Trophoblast cell (in vitro differentiated cells and primary cell): ENCODE data around the gene PANX1.

ENCODE experiments used
- DNase-seq, 2 donors: peaks; one replicate each; pipeline ENCODE4 v3.0.0-alpha.2; 2016
- H2AFZ ChIP-seq: 2 replicates; pipeline ENCODE4 v1.6.1; 2013; ENCODE audit warnings: low read length, moderate library complexity, mild to moderate bottlenecking; ENCODE audit not compliant: insufficient read depth, poor library complexity
- H2AK5ac ChIP-seq: 2 replicates; pipeline ENCODE4 v1.6.1; 2013; ENCODE audit warnings: mild to moderate bottlenecking, low read length
- H2BK120ac ChIP-seq: 2 replicates; pipeline ENCODE4 v1.6.1; 2013; ENCODE audit warnings: low read length, mild to moderate bottlenecking, moderate library complexity; ENCODE audit not compliant: insufficient read depth, poor library complexity
- H2BK12ac ChIP-seq: 2 replicates; pipeline ENCODE4 v1.6.1; 2013; ENCODE audit warnings: mild to moderate bottlenecking, low read length, moderate library complexity
- H2BK5ac ChIP-seq: 2 replicates; pipeline ENCODE4 v1.6.1; 2013; ENCODE audit warnings: low read length, low read depth, moderate library complexity, mild to moderate bottlenecking; ENCODE audit not compliant: poor library complexity
- H3K14ac ChIP-seq: 2 replicates; pipeline ENCODE4 v1.6.1; 2013; ENCODE audit warnings: mild to moderate bottlenecking, low read length
- H3K18ac ChIP-seq: 2 replicates; pipeline ENCODE4 v1.6.1; 2013; ENCODE audit warnings: mild to moderate bottlenecking, low read length
- H3K23ac ChIP-seq: 2 replicates; pipeline ENCODE4 v1.6.1; 2013; ENCODE audit warnings: low read length
- H3K27ac ChIP-seq: 2 replicates; pipeline ENCODE4 v1.5.1; 2013; ENCODE audit warnings: low read depth, mild to moderate bottlenecking, inconsistent platforms, low read length, moderate library complexity
- H3K27me3 ChIP-seq: 2 replicates; pipeline ENCODE4 v1.6.1; 2013; ENCODE audit warnings: inconsistent platforms, mild to moderate bottlenecking, low read length, moderate library complexity; ENCODE audit not compliant: insufficient read depth
- H3K36me3 ChIP-seq, 2 experiments: 1 replicate in 1 of 2; 2 replicates in 1 of 2; pipeline ENCODE4 v1.6.1; 2013; ENCODE audit warnings: low read length in 2 of 2, mild to moderate bottlenecking in 2 of 2, moderate library complexity in 1 of 2; ENCODE audit not compliant: insufficient read depth in 2 of 2, control insufficient read depth in 1 of 2
- H3K4ac ChIP-seq: 2 replicates; pipeline ENCODE4 v1.6.1; 2013; ENCODE audit warnings: low read depth, mild to moderate bottlenecking, low read length, moderate library complexity
- H3K4me1 ChIP-seq, 2 experiments: 1 replicate in 1 of 2; 2 replicates in 1 of 2; pipeline ENCODE4 v1.6.1; 2013; ENCODE audit warnings: low read length in 2 of 2, mild to moderate bottlenecking in 2 of 2, moderate library complexity in 1 of 2; ENCODE audit not compliant: insufficient read depth in 2 of 2, control insufficient read depth in 1 of 2
- H3K4me2 ChIP-seq: 2 replicates; pipeline ENCODE4 v1.6.1; 2013; ENCODE audit warnings: inconsistent platforms, mild to moderate bottlenecking, low read length, moderate library complexity
- H3K4me3 ChIP-seq: 2 replicates; pipeline ENCODE4 v1.5.1; 2013; ENCODE audit warnings: mild to moderate bottlenecking, low read depth, low read length, inconsistent platforms
- H3K79me1 ChIP-seq: one replicate; pipeline ENCODE4 v1.6.1; 2013; ENCODE audit warnings: low read length
- H3K79me2 ChIP-seq: 2 replicates; pipeline ENCODE4 v1.6.1; 2013; ENCODE audit warnings: low read length, mild to moderate bottlenecking; ENCODE audit not compliant: control insufficient read depth, insufficient read depth, poor library complexity
- H3K9ac ChIP-seq: 2 replicates; pipeline ENCODE4 v1.6.1; 2013; ENCODE audit warnings: mild to moderate bottlenecking, low read length
- H3K9me3 ChIP-seq: 2 replicates; pipeline ENCODE4 v1.6.1; 2013; ENCODE audit warnings: low read depth, mild to moderate bottlenecking, control low read depth, inconsistent platforms, low read length; ENCODE audit not compliant: insufficient read depth
- H4K12ac ChIP-seq: 2 replicates; pipeline ENCODE4 v1.6.1; 2013; ENCODE audit warnings: low read depth, mild to moderate bottlenecking, low read length, moderate library complexity
- H4K8ac ChIP-seq: 2 replicates; pipeline ENCODE4 v1.6.1; 2013; ENCODE audit warnings: low read depth, mild to moderate bottlenecking, low read length, moderate library complexity
- H4K91ac ChIP-seq: one replicate; pipeline ENCODE4 v1.6.1; 2013; ENCODE audit warnings: low read depth, mild to moderate bottlenecking, low read length, moderate library complexity
- WGBS: extraction: QIAGEN DNeasy Blood & Tissue Kit; methylation state at CpG from one replicate; pipeline ENCODE4 v1.1.7; 2013; ENCODE audit warnings: missing lambda C conversion rate; ENCODE audit not compliant: insufficient read length, insufficient coverage; ENCODE audit errors: extremely low coverage; 5-methylcytosine and 5-hydroxymethylcytosine counted together

PANX1 gene

DNA sequence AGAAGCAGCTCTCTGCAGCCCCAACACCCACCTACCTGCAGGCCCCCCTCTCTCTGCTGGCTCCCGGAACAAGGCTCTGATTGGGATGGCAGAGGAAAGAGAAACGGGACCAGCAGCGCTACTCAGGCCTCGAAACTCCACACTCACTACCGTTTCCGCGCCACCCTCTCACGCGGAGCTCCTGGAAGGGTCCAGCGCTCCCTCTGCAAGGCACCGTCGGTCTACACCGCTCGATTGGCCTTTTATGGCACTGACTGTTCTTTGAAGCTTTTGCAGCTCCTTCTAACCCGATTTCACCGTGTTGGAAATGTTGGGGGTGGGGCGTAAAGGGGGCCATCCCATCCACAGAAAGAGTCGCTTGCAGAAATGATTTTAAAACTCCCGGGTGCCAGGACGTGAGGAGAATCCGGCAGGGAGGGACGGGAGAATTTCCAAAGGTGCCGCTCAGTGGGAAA is 323 bp upstream of the PANX1 start:
- Histone ChIP-seq H3K4me1 (peaks cover 0 to 10% of the 10 kb centered on the region in 2 experiments), H2AK5ac (no peak overlapping the region), H4K91ac (peak overlapping the region; percentile 82), H2BK5ac (peak overlapping the region; percentile 73), H3K9me3 (no peaks in the 10 kb centered on the region), H3K14ac (peak overlapping the region; percentile 94), H3K27ac (peak overlapping the region; percentile 40), H3K4ac (peak overlapping the region; percentile 61), H3K79me1 (peaks cover 12% of the 10 kb centered on the region), H3K9ac (peak overlapping the region; percentile 63), H3K27me3 (no peaks in the 10 kb centered on the region), H2BK12ac (peak overlapping the region; percentile 51), H4K8ac (peak overlapping the region; percentile 97), H3K4me2 (peak overlapping the region; percentile 78), H3K18ac (peak overlapping the region; percentile 95), H2AFZ (peak overlapping the region; percentile 85), H3K23ac (no peak overlapping the region), H4K12ac (peak overlapping the region; percentile 90), H2BK120ac (peak overlapping the region; percentile 27), H3K36me3 (no peaks in the 10 kb centered on the region), H3K79me2 (peaks cover 13% of the 10 kb centered on the region), H3K4me3 (peak overlapping the region; percentile 78)
- WGBS, result no CpG with 5 or more reads among the region's 23 CpGs
- DNase-seq, result no peak

DNA sequence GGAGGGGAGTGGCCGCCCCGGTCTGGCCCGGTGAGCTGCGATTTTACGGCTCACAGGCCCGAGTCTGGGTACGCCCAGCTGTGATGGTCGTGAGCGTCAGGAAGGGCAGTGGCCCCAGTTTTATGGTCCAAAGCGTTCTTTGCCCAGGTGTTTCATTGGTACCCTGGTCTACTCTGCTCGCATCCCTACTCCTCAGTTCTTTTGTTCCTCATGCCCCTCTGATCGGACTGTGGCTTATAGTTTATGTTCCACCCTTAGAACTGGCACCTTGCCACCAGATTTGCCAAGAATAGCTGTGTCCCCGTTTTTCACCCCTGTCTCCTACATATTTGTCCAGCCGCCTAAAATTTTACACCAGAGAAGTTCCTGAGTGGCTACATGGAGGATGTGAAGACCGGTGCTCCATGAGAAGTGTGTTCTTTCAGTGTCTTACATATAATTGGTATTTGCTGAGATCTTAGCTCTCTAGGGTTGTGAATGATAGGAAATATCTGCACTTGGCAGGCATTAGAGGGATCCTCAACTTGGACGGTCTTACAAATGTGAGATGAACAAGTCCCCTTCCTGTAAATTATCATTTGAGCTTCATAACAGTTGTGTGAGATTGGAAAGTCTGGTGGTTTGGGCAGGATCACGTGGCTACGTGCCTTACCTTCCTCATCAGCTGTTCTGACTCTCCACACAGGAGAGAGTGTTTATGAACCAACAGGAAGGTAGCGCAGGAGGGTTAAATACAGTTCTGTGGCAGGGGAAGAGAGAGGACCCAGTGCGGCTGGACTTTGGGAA is 1.1 kb downstream of the PANX1 start:
- H4K8ac ChIP-seq, result peak overlapping the region; percentile 97
- H3K4me2 ChIP-seq, result peak overlapping the region; percentile 78
- H2AFZ ChIP-seq, result peak overlapping the region; percentile 85
- no peak overlapping the region for H2AK5ac ChIP-seq
- peak in 1 of 2 donors; percentile 34 for DNase-seq
- no peak overlapping the region for H3K18ac ChIP-seq
- H3K36me3 ChIP-seq, result no peaks in the 10 kb centered on the region
- H3K4me3 ChIP-seq, result peak overlapping the region; percentile 78
- H2BK120ac ChIP-seq, result peak overlapping the region; percentile 6
- H3K27me3 ChIP-seq, result no peaks in the 10 kb centered on the region
- peaks cover 13% of the 10 kb centered on the region for H3K79me2 ChIP-seq
- H3K23ac ChIP-seq, result no peak overlapping the region
- peak overlapping the region; percentile 68 for H3K9ac ChIP-seq
- H4K12ac ChIP-seq, result peak overlapping the region; percentile 2
- peak overlapping the region; percentile 66 for H3K4ac ChIP-seq
- H4K91ac ChIP-seq, result no peak overlapping the region
- H2BK5ac ChIP-seq, result no peak overlapping the region
- H2BK12ac ChIP-seq, result no peak overlapping the region
- peaks cover 12% of the 10 kb centered on the region for H3K79me1 ChIP-seq
- H3K4me1 ChIP-seq, result peaks cover 0 to 10% of the 10 kb centered on the region in 2 experiments
- WGBS, result no CpG with 5 or more reads among the region's 20 CpGs
- H3K27ac ChIP-seq, result no peak overlapping the region
- H3K9me3 ChIP-seq, result no peaks in the 10 kb centered on the region
- H3K14ac ChIP-seq, result peak overlapping the region; percentile 69

DNA sequence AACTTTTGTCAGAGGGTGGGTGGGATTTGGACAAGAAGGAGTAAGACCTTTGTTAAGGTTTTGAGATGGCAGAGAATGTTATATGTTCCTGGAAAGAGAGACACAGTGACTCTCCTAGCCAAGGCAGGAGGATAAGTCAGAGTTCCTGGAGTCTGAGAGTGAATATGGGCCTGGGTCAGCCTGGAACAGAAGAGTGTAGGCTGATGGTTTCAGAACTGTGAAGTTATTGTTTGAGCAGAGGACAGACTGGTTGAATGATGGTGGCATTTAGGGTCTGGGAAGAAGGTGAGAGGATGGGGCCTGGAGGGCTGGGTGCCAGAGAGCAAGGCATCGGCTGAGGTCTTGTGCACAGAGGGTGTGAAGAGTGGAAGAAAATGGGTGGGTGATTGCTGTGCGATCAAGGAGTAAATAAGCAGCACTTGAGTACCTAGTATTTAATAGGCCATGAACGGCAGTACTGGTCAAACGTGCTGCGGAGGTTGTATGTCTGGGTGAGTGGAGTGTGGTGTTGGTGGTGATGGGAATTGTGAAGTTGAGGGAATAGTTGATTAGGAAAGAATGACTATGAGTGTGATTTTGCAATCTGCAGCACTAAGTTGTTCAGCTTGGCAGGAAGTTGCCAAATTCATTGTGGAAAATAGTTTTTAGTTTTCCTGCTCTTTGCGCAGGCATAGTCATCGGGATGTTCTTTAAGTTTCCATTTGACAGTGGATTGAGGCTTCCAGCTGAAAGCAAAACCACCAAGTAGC is 1.8 kb downstream of the PANX1 start:
- WGBS, result no CpG with 5 or more reads among the region's 7 CpGs

DNA sequence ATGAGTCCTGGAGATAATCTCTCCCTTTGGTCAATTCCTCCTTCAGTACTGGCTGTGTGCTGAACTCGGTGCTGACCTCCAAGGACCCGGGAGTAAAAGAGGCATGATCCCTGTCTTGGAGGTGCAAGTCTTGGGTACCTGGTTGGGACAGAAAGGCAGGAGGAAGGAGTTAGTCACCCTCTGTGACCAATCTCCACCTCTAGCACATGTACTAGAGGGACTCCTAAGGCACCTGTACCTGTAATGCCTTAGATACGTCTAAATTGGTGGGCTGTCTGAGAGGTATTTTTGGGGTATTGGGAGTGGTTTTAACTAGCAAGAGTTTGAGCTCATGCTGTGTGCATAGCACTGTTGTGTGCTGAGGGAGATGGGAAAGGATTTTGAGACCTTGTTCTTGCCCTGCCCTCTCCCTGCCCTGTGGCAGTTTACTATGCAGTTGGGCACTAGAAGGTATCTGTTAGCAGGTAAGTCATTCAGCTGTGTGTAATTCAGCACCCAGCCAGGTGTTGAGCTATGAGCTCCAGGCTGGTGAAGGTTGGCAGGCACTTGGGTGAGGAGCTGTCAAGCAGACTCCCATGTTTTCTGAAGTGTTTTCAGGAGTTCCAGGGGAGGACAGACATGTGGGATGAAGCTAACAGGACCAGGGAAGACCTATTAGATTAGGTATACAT is 2.5 kb downstream of the PANX1 start:
- Histone ChIP-seq H2BK120ac (no peak overlapping the region), H3K23ac (no peak overlapping the region), H4K12ac (no peak overlapping the region), H2BK5ac (no peak overlapping the region), H2AFZ (no peak overlapping the region), H3K18ac (no peak overlapping the region), H4K8ac (no peak overlapping the region), H3K9me3 (no peaks in the 10 kb centered on the region), H3K27ac (no peak overlapping the region), H2BK12ac (no peak overlapping the region), H4K91ac (no peak overlapping the region), H3K4me1 (peaks cover 3 to 14% of the 10 kb centered on the region in 2 experiments), H3K79me1 (peaks cover 12% of the 10 kb centered on the region), H3K14ac (no peak overlapping the region), H3K4me3 (no peak overlapping the region), H3K36me3 (no peaks in the 10 kb centered on the region), H3K27me3 (no peaks in the 10 kb centered on the region), H2AK5ac (no peak overlapping the region), H3K9ac (no peak overlapping the region), H3K4me2 (no peak overlapping the region), H3K79me2 (peaks cover 15% of the 10 kb centered on the region), H3K4ac (peak overlapping the region; percentile 13)
- DNase-seq, result no peak
- WGBS, result no CpG with 5 or more reads among the region's 3 CpGs

More for the DNA sequence above, 1.8 kb downstream of the PANX1 start:
- H3K4ac ChIP-seq, result peak overlapping the region; percentile 13
- H2BK5ac ChIP-seq, result no peak overlapping the region
- no peak overlapping the region for H3K23ac ChIP-seq
- H3K79me2 ChIP-seq, result peaks cover 15% of the 10 kb centered on the region
- H3K36me3 ChIP-seq, result no peaks in the 10 kb centered on the region
- no peak overlapping the region for H4K91ac ChIP-seq
- no peak overlapping the region for H2BK120ac ChIP-seq
- H3K9ac ChIP-seq, result no peak overlapping the region
- peaks cover 3 to 14% of the 10 kb centered on the region in 2 experiments for H3K4me1 ChIP-seq
- no peak overlapping the region for H3K27ac ChIP-seq
- H3K14ac ChIP-seq, result no peak overlapping the region
- peaks cover 12% of the 10 kb centered on the region for H3K79me1 ChIP-seq
- H3K4me3 ChIP-seq, result no peak overlapping the region
- no peak overlapping the region for H2AFZ ChIP-seq
- H3K4me2 ChIP-seq, result peak overlapping the region; percentile 78
- no peaks in the 10 kb centered on the region for H3K27me3 ChIP-seq
- no peak overlapping the region for H3K18ac ChIP-seq
- H3K9me3 ChIP-seq, result no peaks in the 10 kb centered on the region
- no peak overlapping the region for H4K8ac ChIP-seq
- no peak overlapping the region for H2BK12ac ChIP-seq
- DNase-seq, result peak; percentile 40 to 66
- no peak overlapping the region for H4K12ac ChIP-seq
- H2AK5ac ChIP-seq, result no peak overlapping the region
